PC-9 (cell line): Measurements from ENCODE around the gene PPARA.

Experiments
- CTCF ChIP-seq: fragments of 200-600 bp; sonication (generic); conservative IDR thresholded peaks from 2 replicates; pipeline ENCODE4 v1.6.1; 2017; ENCODE audit warnings: mixed run types, antibody characterized with exemption, mild to moderate bottlenecking, moderate library complexity
- EZH2 ChIP-seq: fragments of 200-600 bp; sonication (generic); IDR thresholded peaks from 2 replicates; pipeline ENCODE4 v1.8.0; 2017; ENCODE audit warnings: antibody characterized with exemption, low read depth

GRCh38 chr22:46246178-46246577, 95.9 kb downstream of the PPARA start:
- TF ChIP-seq CTCF (no peak), EZH2 (no peak)
